Stomach (tissue), 9 donors: ENCODE results near the gene TGM1. TPM values are rescaled to one million over a fixed set of nuclear protein-coding genes. Genes with fewer than 3 reads are reported as not detected.
"Not testable (repeated sequence)": the region's sequence is repeated elsewhere in the genome, so short reads cannot be mapped to it uniquely, and the experiment has no call there.

ENCODE experiments used
- DNase-seq, 2 donors: peaks; one replicate each; pipeline versions ENCODE4 v3.0.0 to v3.0.0-alpha.2; 2013 to 2019
- H3K27ac ChIP-seq, 5 donors: fragments of 200-600 bp in 4 of 5; sonication (generic) in 4 of 5; one replicate each; pipeline ENCODE4 v1.5.1; 2013 to 2019; ENCODE audit warnings: mild to moderate bottlenecking in 1 of 5, moderate library complexity in 1 of 5
- H3K27me3 ChIP-seq, 3 donors: fragments of 200-600 bp; sonication (generic); one replicate each; pipeline ENCODE4 v1.5.1; 2017 to 2019; ENCODE audit warnings: mixed run types in 1 of 3
- H3K36me3 ChIP-seq, 4 donors: fragments of 200-600 bp; sonication (generic); 1 replicate in 3 of 4; 2 replicates in 1 of 4; pipeline ENCODE4 v1.5.1; 2016 to 2019
- H3K4me1 ChIP-seq, 4 donors: fragments of 200-600 bp; sonication (generic); one replicate each; pipeline ENCODE4 v1.5.1; 2016 to 2019
- H3K4me3 ChIP-seq, 4 donors: fragments of 200-600 bp; sonication (generic) in 3 of 4; one replicate each; pipeline ENCODE4 v1.5.1; 2016 to 2019; ENCODE audit warnings: mild to moderate bottlenecking in 1 of 4
- H3K9me3 ChIP-seq, 4 donors: fragments of 200-600 bp; sonication (generic); one replicate each; pipeline ENCODE4 v1.5.1; 2016 to 2019
- EP300 ChIP-seq: sonication (generic); formaldehyde crosslinking; IDR thresholded peaks from one replicate; pipeline ENCODE4 v1.6.1; 2017; ENCODE audit warnings: antibody characterized with exemption
- POLR2A ChIP-seq, 4 donors: fragments of 450-650 bp; IDR thresholded peaks; one replicate each; pipeline ENCODE4 v1.6.1; 2016; ENCODE audit warnings: antibody characterized with exemption in 4 of 4, control low read depth in 2 of 4, mild to moderate bottlenecking in 1 of 4, moderate library complexity in 1 of 4
- POLR2AphosphoS5 ChIP-seq, 3 donors: sonication (generic); formaldehyde crosslinking; IDR thresholded peaks; one replicate each; pipeline ENCODE4 v1.6.1; 2016; ENCODE audit warnings: antibody characterized with exemption in 3 of 3
- WGBS, 5 donors: extraction: QIAGEN DNeasy Blood & Tissue Kit in 3 of 5; methylation state at CpG; one replicate each; pipeline versions ENCODE4 v1.1.5 to v1.1.7; 2013 to 2018; 5-methylcytosine and 5-hydroxymethylcytosine counted together
- intact Hi-C: fragments of 100-400 bp; cut with DNase I; formaldehyde crosslinking; loops from one replicate; pipeline ENCODE4 v1.15.1; 2023; ENCODE audit warnings: low total_unique reads
- polyA plus RNA-seq, 3 donors: library from polyadenylated mRNA; stranded (reverse); fragments of 200-250 nt; gene quantifications; one replicate each; pipeline ENCODE4 v1.2.3, GENCODE V29; 2013
- small RNA-seq, 4 donors: library from RNA; depleted of rRNA; stranded (forward); fragments of <200 nt; gene quantifications; one replicate each; pipeline ENCODE3, GENCODE V24; 2016
- total RNA-seq, 5 donors: library from RNA; depleted of rRNA; stranded (reverse); fragments of >200 nt; gene quantifications; one replicate each; pipeline versions ENCODE4 v1.1.0 to v1.2.3, GENCODE V29; 2014 to 2016
- TF ChIP-seq, protein P1 (sequence below), 7 experiments: fragments of 450-650 bp in 4 of 7; fragments of 200-600 bp in 3 of 7; sonication (generic) in 3 of 7; IDR thresholded peaks; one replicate each; pipeline ENCODE4 v1.5.1; 2016 to 2019; ENCODE audit warnings: antibody characterized with exemption in 7 of 7, control low read depth in 2 of 7, mild to moderate bottlenecking in 1 of 7
- donor health status: healthy with polysubstance abuse.
- donor health status: Bipolar disorder and iron deficiency.
- donor health status: healthy.

The TGM1 gene
- total and polyA plus RNA-seq, 8 donors = 1.7 to 131 (median 5.1) TPM

- Histone ChIP-seq H3K9me3 (no peaks in the 10 kb centered on the region), H3K27ac (no peak overlapping the region), H3K4me3 (no peak overlapping the region), H3K4me1 (peaks cover 0 to 11% (median 2%) of the 10 kb centered on the region in 4 donors), H3K27me3 (no peaks in the 10 kb centered on the region), H3K36me3 (peaks cover 56 to 89% (median 79%) of the 10 kb centered on the region in 4 donors)
- WGBS, 5 donors = 95 to 98% (median 96%) methylated on average over 11 of the region's 11 CpGs
- intact Hi-C loops = no loop called here
- DNase-seq = no peak
- TF ChIP-seq POLR2A (IDR thresholded peaks at IDR 0.05) (no peak), EP300 (no peak)
Observed at GRCh38 chr14:24206260-24207103, 56.5 kb downstream of the TGM1 start.

DNA sequence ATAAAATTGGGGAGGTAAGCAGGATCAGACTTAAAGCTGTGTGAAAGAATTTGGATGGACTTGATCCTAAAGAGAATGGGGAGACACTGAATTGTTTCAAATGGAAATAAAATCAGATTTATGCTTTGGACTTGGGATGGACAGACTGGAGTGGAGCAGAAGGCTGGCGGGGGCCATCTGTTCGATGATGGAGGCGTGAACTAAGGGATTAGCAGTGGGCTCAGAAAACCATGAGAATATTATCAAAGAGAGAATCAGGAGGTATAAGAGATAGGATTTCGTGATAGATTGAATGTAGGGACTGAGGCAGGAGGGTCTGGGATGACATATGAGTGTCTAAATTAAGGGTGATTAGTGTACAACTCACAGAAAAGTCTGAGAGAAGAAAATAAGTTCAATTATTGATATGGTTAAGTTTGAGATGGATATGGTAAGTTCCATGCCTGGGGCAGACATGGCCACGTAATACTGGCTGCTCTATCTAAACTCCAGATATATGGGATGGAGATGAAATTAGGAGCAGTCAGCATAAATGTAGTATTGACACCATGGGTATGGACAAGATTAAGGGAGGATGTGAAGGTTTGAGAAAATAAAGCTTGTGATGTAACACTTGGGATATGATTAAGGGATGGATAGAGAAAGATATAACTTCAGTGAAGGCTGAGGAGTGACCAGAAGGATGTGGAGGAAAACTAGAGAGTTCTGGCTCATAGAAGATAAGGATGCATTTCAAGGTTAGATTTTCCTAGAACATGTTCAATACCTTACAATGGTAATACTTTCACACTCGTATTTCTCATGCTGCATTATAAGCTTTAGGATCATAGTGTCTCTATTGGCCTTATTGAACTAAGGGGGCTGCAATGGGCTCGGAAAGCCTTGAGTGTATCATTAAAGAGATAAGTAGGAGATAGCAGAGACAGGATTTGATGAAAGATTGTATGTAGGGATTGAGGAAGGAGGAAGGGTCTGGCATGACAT is 58.5 kb downstream of the TGM1 start:
- intact Hi-C loops = no loop called here
- TF ChIP-seq, protein P1, sequence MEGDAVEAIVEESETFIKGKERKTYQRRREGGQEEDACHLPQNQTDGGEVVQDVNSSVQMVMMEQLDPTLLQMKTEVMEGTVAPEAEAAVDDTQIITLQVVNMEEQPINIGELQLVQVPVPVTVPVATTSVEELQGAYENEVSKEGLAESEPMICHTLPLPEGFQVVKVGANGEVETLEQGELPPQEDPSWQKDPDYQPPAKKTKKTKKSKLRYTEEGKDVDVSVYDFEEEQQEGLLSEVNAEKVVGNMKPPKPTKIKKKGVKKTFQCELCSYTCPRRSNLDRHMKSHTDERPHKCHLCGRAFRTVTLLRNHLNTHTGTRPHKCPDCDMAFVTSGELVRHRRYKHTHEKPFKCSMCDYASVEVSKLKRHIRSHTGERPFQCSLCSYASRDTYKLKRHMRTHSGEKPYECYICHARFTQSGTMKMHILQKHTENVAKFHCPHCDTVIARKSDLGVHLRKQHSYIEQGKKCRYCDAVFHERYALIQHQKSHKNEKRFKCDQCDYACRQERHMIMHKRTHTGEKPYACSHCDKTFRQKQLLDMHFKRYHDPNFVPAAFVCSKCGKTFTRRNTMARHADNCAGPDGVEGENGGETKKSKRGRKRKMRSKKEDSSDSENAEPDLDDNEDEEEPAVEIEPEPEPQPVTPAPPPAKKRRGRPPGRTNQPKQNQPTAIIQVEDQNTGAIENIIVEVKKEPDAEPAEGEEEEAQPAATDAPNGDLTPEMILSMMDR (IDR thresholded peaks at IDR 0.05) = no peak
- TF ChIP-seq POLR2AphosphoS5 (IDR thresholded peaks at IDR 0.05) = no peak
- TF ChIP-seq EP300 = no peak
- no peak for TF ChIP-seq POLR2A (IDR thresholded peaks at IDR 0.05)
- H3K4me1 ChIP-seq = no peaks in the 10 kb centered on the region
- no peak overlapping the region for H3K27ac ChIP-seq
- no peaks in the 10 kb centered on the region for H3K27me3 ChIP-seq
- H3K9me3 ChIP-seq = no peaks in the 10 kb centered on the region
- peaks cover 39 to 86% (median 70%) of the 10 kb centered on the region in 4 donors for H3K36me3 ChIP-seq
- no peak overlapping the region for H3K4me3 ChIP-seq
- WGBS, 5 donors = 89 to 93% (median 91%) methylated on average over 7 of the region's 7 CpGs
- no peak for DNase-seq

- H3K27ac ChIP-seq, H3K4me3 ChIP-seq, intact Hi-C loops, DNase-seq, H3K27me3 ChIP-seq, H3K9me3 ChIP-seq: not testable (repeated sequence)
- Histone ChIP-seq H3K4me1 (peaks cover 0 to 10% (median 5%) of the 10 kb centered on the region in 4 donors), H3K36me3 (peaks cover 30 to 79% (median 63%) of the 10 kb centered on the region in 4 donors)
- 94 to 98% (median 95%) methylated on average over 16 of the region's 16 CpGs for WGBS, 5 donors
Observed at GRCh38 chr14:24203249-24203886, 59.6 kb downstream of the TGM1 start.

DNA sequence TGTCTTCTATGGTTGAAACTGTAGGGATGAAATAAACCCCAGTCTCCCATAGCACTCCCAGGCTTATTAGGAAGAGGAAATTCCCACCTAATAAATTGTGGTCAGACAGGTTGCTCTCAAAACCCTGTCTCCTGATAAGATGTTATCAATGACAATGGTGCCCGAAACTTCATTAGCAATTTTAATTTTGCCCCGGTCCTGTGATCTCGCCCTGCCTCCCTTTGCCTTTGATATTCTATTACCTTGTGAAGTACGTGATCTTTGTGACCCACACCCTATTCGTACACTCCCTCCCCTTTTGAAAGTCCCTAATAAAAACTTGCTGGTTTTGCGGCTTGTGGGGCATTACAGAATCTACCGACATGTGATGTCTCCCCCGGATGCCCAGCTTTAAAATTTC is 60.4 kb downstream of the TGM1 start:
- H3K27ac ChIP-seq, H3K27me3 ChIP-seq, intact Hi-C loops, H3K4me3 ChIP-seq, H3K9me3 ChIP-seq, DNase-seq: not testable (repeated sequence)
- WGBS, 5 donors = 90 to 93% (median 91%) methylated on average over 8 of the region's 8 CpGs
- peaks cover 0 to 17% (median 11%) of the 10 kb centered on the region in 4 donors for H3K4me1 ChIP-seq
- peaks cover 25 to 71% (median 54%) of the 10 kb centered on the region in 4 donors for H3K36me3 ChIP-seq

Small RNA genes lying within 50 kb of the gene (small RNA-seq; reads per million reads assigned to genes)
- gene CHMP4A (0 reads per million in 4 donors), gene MDP1 (0 reads per million in 4 donors)

Other genes starting within 250 kb of the TGM1 start
Only the 30 nearest of the 34 such genes appear.
- gene PCK2, start 168.9 kb downstream of the TGM1 start, total RNA-seq = 100 to 1,000 TPM in 1 of 5 donors, 10 to 100 TPM in 1, 1 to 10 TPM in 3; 2.3 to 168 (median 8.4) TPM
- 10 to 100 TPM; 12.3 to 24.0 (median 17.0) TPM for gene PCK2, start 168.9 kb downstream of the TGM1 start, polyA plus RNA-seq
- 100 to 1,000 TPM in 2 of 5 donors, 10 to 100 TPM in 3; 50.4 to 396 (median 84.5) TPM for gene DCAF11, start 148.4 kb downstream of the TGM1 start, total RNA-seq
- 10 to 100 TPM; 27.7 to 68.3 (median 38.9) TPM for gene DCAF11, start 148.4 kb downstream of the TGM1 start, polyA plus RNA-seq
- gene NRL, start 148.2 kb downstream of the TGM1 start, total RNA-seq = 10 to 100 TPM in 2 of 5 donors, 1 to 10 TPM in 1, under 1 TPM in 1, not detected in 1; 0.92 to 69.2 (median 13.0) TPM
- 1 to 10 TPM; 1.2 to 1.3 (median 1.2) TPM for gene NRL, start 148.2 kb downstream of the TGM1 start, polyA plus RNA-seq
- 10 to 100 TPM in 1 of 5 donors, under 1 TPM in 1, not detected in 3; 0.87 to 80.5 TPM for gene FITM1, start 132.5 kb downstream of the TGM1 start, total RNA-seq
- 1 to 10 TPM; 1.9 to 2.6 (median 2.2) TPM for gene FITM1, start 132.5 kb downstream of the TGM1 start, polyA plus RNA-seq
- gene PSME1, start 127.0 kb downstream of the TGM1 start, total RNA-seq = 100 to 1,000 TPM in 1 of 5 donors, 10 to 100 TPM in 4; 38.5 to 129 (median 91.1) TPM
- 100 to 1,000 TPM; 217 to 322 (median 310) TPM for gene PSME1, start 127.0 kb downstream of the TGM1 start, polyA plus RNA-seq
- gene EMC9, start 121.6 kb downstream of the TGM1 start, total RNA-seq = 10 to 100 TPM in 1 of 5 donors, 1 to 10 TPM in 4; 1.3 to 33.9 (median 4.6) TPM
- gene EMC9, start 121.6 kb downstream of the TGM1 start, polyA plus RNA-seq = 10 to 100 TPM; 32.0 to 59.6 (median 42.9) TPM
- 100 to 1,000 TPM in 2 of 5 donors, 10 to 100 TPM in 3; 62.4 to 339 (median 83.9) TPM for gene PSME2, start 116.6 kb downstream of the TGM1 start, total RNA-seq
- 100 to 1,000 TPM; 302 to 421 (median 403) TPM for gene PSME2, start 116.6 kb downstream of the TGM1 start, polyA plus RNA-seq
- gene RNF31, start 115.7 kb downstream of the TGM1 start, total RNA-seq = 100 to 1,000 TPM in 2 of 5 donors, 10 to 100 TPM in 3; 53.2 to 523 (median 94.2) TPM
- 10 to 100 TPM; 64.0 to 88.7 (median 68.6) TPM for gene RNF31, start 115.7 kb downstream of the TGM1 start, polyA plus RNA-seq
- gene IRF9, start 101.9 kb downstream of the TGM1 start, total RNA-seq = 100 to 1,000 TPM in 2 of 5 donors, 10 to 100 TPM in 2, 1 to 10 TPM in 1; 1.4 to 143 (median 91.4) TPM
- 100 to 1,000 TPM in 1 of 3 donors, 10 to 100 TPM in 2; 64.6 to 101 (median 65.1) TPM for gene IRF9, start 101.9 kb downstream of the TGM1 start, polyA plus RNA-seq
- 100 to 1,000 TPM in 1 of 5 donors, 10 to 100 TPM in 4; 14.5 to 122 (median 45.5) TPM for gene REC8, start 91.1 kb downstream of the TGM1 start, total RNA-seq
- gene REC8, start 91.1 kb downstream of the TGM1 start, polyA plus RNA-seq = 10 to 100 TPM; 20.9 to 64.4 (median 38.7) TPM
- gene IPO4, start 74.4 kb downstream of the TGM1 start, total RNA-seq = 100 to 1,000 TPM in 1 of 5 donors, 10 to 100 TPM in 4; 14.3 to 227 (median 23.9) TPM
- gene IPO4, start 74.4 kb downstream of the TGM1 start, polyA plus RNA-seq = 10 to 100 TPM in 1 of 3 donors, 1 to 10 TPM in 2; 9.3 to 15.2 (median 9.8) TPM
- gene TM9SF1, start 67.7 kb downstream of the TGM1 start, total RNA-seq = 10 to 100 TPM in 4 of 5 donors, 1 to 10 TPM in 1; 6.4 to 79.7 (median 31.6) TPM
- 10 to 100 TPM; 14.6 to 28.2 (median 14.7) TPM for gene TM9SF1, start 67.7 kb downstream of the TGM1 start, polyA plus RNA-seq
- under 1 TPM in 1 of 5 donors, not detected in 4; 0.73 TPM for gene TSSK4, start 57.5 kb downstream of the TGM1 start, total RNA-seq
- gene TSSK4, start 57.5 kb downstream of the TGM1 start, polyA plus RNA-seq = not detected
- 10 to 100 TPM in 4 of 5 donors, not detected in 1; 27.8 to 37.2 (median 31.8) TPM for gene CHMP4A, start 49.7 kb downstream of the TGM1 start, total RNA-seq
- 100 to 1,000 TPM in 1 of 3 donors, 10 to 100 TPM in 2; 66.5 to 135 (median 70.7) TPM for gene CHMP4A, start 49.7 kb downstream of the TGM1 start, polyA plus RNA-seq
- 10 to 100 TPM in 3 of 5 donors, 1 to 10 TPM in 1, not detected in 1; 9.3 to 16.1 (median 14.2) TPM for gene MDP1, start 47.1 kb downstream of the TGM1 start, total RNA-seq
- 10 to 100 TPM; 25.6 to 26.9 (median 26.2) TPM for gene MDP1, start 47.1 kb downstream of the TGM1 start, polyA plus RNA-seq
- gene NEDD8, start 30.8 kb downstream of the TGM1 start, total RNA-seq = 100 to 1,000 TPM in 3 of 5 donors, 10 to 100 TPM in 1, not detected in 1; 85.4 to 166 (median 132) TPM
- 100 to 1,000 TPM; 235 to 244 (median 237) TPM for gene NEDD8, start 30.8 kb downstream of the TGM1 start, polyA plus RNA-seq
- 100 to 1,000 TPM in 1 of 5 donors, 10 to 100 TPM in 4; 13.9 to 204 (median 31.2) TPM for gene GMPR2, start 30.2 kb downstream of the TGM1 start, total RNA-seq
- gene GMPR2, start 30.2 kb downstream of the TGM1 start, polyA plus RNA-seq = 10 to 100 TPM; 48.3 to 85.7 (median 53.9) TPM
- 10 to 100 TPM in 4 of 5 donors, 1 to 10 TPM in 1; 7.2 to 63.6 (median 39.1) TPM for gene TINF2, start 20.6 kb downstream of the TGM1 start, total RNA-seq
- gene TINF2, start 20.6 kb downstream of the TGM1 start, polyA plus RNA-seq = 10 to 100 TPM; 46.6 to 61.1 (median 50.6) TPM
- gene RABGGTA, start 8.4 kb upstream of the TGM1 start, total RNA-seq = 100 to 1,000 TPM in 4 of 5 donors, 10 to 100 TPM in 1; 16.0 to 230 (median 187) TPM
- 10 to 100 TPM; 33.8 to 68.4 (median 41.9) TPM for gene RABGGTA, start 8.4 kb upstream of the TGM1 start, polyA plus RNA-seq
- 10 to 100 TPM in 3 of 5 donors, 1 to 10 TPM in 2; 5.3 to 71.9 (median 17.4) TPM for gene DHRS1, start 36.6 kb upstream of the TGM1 start, total RNA-seq
- 10 to 100 TPM; 20.1 to 52.1 (median 30.1) TPM for gene DHRS1, start 36.6 kb upstream of the TGM1 start, polyA plus RNA-seq
- gene NOP9, start 36.7 kb upstream of the TGM1 start, total RNA-seq = 10 to 100 TPM in 4 of 5 donors, 1 to 10 TPM in 1; 5.4 to 25.7 (median 12.8) TPM
- 10 to 100 TPM in 1 of 3 donors, 1 to 10 TPM in 2; 6.5 to 11.8 (median 8.4) TPM for gene NOP9, start 36.7 kb upstream of the TGM1 start, polyA plus RNA-seq
- 10 to 100 TPM in 2 of 5 donors, 1 to 10 TPM in 3; 5.0 to 11.2 (median 6.4) TPM for gene CIDEB, start 44.8 kb upstream of the TGM1 start, total RNA-seq
- 10 to 100 TPM in 1 of 3 donors, 1 to 10 TPM in 2; 6.0 to 14.2 (median 6.0) TPM for gene CIDEB, start 44.8 kb upstream of the TGM1 start, polyA plus RNA-seq
- 10 to 100 TPM in 3 of 5 donors, 1 to 10 TPM in 1, not detected in 1; 9.9 to 71.5 (median 24.5) TPM for gene LTB4R2, start 47.0 kb upstream of the TGM1 start, total RNA-seq
- 1 to 10 TPM in 1 of 3 donors, under 1 TPM in 1, not detected in 1; 0.25 to 6.0 TPM for gene LTB4R2, start 47.0 kb upstream of the TGM1 start, polyA plus RNA-seq
- gene LTB4R, start 48.3 kb upstream of the TGM1 start, total RNA-seq = 10 to 100 TPM in 3 of 5 donors, 1 to 10 TPM in 1, not detected in 1; 3.3 to 92.8 (median 24.6) TPM
- 10 to 100 TPM in 1 of 3 donors, 1 to 10 TPM in 2; 1.4 to 67.2 (median 4.1) TPM for gene LTB4R, start 48.3 kb upstream of the TGM1 start, polyA plus RNA-seq
- gene ADCY4, start 71.9 kb upstream of the TGM1 start, total RNA-seq = 100 to 1,000 TPM in 1 of 5 donors, 10 to 100 TPM in 4; 18.2 to 118 (median 33.3) TPM
- 10 to 100 TPM; 15.2 to 18.9 (median 18.8) TPM for gene ADCY4, start 71.9 kb upstream of the TGM1 start, polyA plus RNA-seq
- gene RIPK3, start 76.8 kb upstream of the TGM1 start, total RNA-seq = 10 to 100 TPM in 4 of 5 donors, 1 to 10 TPM in 1; 6.4 to 42.6 (median 12.5) TPM
- gene RIPK3, start 76.8 kb upstream of the TGM1 start, polyA plus RNA-seq = 10 to 100 TPM; 12.7 to 18.3 (median 14.3) TPM
- gene NFATC4, start 105.0 kb upstream of the TGM1 start, total RNA-seq = 10 to 100 TPM; 20.1 to 64.8 (median 33.0) TPM
- 100 to 1,000 TPM in 1 of 3 donors, 10 to 100 TPM in 2; 71.4 to 119 (median 99.0) TPM for gene NFATC4, start 105.0 kb upstream of the TGM1 start, polyA plus RNA-seq
- 10 to 100 TPM in 2 of 5 donors, 1 to 10 TPM in 3; 2.9 to 16.0 (median 8.1) TPM for gene NYNRIN, start 135.8 kb upstream of the TGM1 start, total RNA-seq
- 1 to 10 TPM; 2.3 to 3.3 (median 2.3) TPM for gene NYNRIN, start 135.8 kb upstream of the TGM1 start, polyA plus RNA-seq
- gene CBLN3, start 166.5 kb upstream of the TGM1 start, total RNA-seq = 1 to 10 TPM in 3 of 5 donors, not detected in 2; 2.0 to 4.2 (median 3.8) TPM
- gene CBLN3, start 166.5 kb upstream of the TGM1 start, polyA plus RNA-seq = 1 to 10 TPM in 2 of 3 donors, under 1 TPM in 1; 0.81 to 2.1 (median 1.4) TPM
- gene KHNYN, start 166.8 kb upstream of the TGM1 start, total RNA-seq = 100 to 1,000 TPM in 1 of 5 donors, 10 to 100 TPM in 4; 63.4 to 348 (median 77.2) TPM
- 10 to 100 TPM; 13.9 to 23.4 (median 22.9) TPM for gene KHNYN, start 166.8 kb upstream of the TGM1 start, polyA plus RNA-seq